AG08396 (cell line): ENCODE measurements around the gene SPAG16.
"Not testable (repeated sequence)": the region's sequence is repeated elsewhere in the genome, so short reads cannot be mapped to it uniquely, and the experiment has no call there.

ENCODE experiments used
- DNase-seq: peaks from one replicate; pipeline ENCODE4 v3.0.0; 2012; ENCODE audit warnings: low spot score, mixed read lengths

The SPAG16 gene

GRCh38 chr2:213408426-213409070, 124.3 kb downstream of the SPAG16 start:
- DNase-seq = not testable (repeated sequence)

- DNase-seq = not testable (repeated sequence)
These were observed 126.4 kb downstream of the SPAG16 start for GRCh38 chr2:213410687-213411086.

- no peak for DNase-seq
These were observed 127.5 kb downstream of the SPAG16 start for GRCh38 chr2:213411582-213412289.

- no peak for DNase-seq
These were observed 130.8 kb downstream of the SPAG16 start for GRCh38 chr2:213415093-213415492.

DNA sequence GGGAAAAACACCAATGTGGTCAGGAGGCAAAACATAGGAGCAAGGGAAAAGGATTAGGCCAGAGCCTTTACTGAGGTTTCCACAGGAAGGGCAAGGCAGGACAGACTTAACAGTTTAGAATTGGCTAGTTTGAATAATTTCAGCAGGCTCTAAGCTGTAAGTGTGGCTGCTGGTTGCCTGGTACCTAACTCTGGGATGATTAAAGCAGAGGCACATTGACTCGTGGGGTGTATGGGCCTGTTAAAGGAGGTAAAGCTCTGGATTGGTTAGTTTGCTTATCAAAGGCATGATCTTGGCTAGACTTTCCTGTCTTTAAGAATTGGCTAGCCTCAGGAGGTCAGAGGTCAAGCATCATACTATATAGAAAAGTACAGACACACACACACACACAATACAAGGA, 132.6 kb downstream of the SPAG16 start:
- no peak for DNase-seq

DNA sequence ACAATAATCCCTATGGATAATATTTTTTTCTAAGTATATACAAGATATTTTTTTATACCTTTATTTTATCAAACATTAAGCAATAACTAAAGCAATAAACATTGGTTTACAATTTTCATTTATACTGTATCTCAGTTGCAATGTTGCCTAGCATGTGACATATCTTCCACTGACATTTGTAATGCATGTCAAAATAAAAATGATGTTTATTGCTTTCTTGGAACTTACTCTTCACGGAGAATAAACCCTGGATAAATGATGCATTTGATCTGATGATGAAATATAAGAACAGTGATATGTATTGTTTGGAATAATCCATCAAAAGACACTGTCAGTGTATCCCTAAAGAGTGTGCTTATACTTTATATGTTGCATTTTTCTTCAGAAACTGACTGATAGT, 135.7 kb downstream of the SPAG16 start:
- DNase-seq = no peak

GRCh38 chr2:213420828-213421385, 136.6 kb downstream of the SPAG16 start:
- no peak for DNase-seq

DNA sequence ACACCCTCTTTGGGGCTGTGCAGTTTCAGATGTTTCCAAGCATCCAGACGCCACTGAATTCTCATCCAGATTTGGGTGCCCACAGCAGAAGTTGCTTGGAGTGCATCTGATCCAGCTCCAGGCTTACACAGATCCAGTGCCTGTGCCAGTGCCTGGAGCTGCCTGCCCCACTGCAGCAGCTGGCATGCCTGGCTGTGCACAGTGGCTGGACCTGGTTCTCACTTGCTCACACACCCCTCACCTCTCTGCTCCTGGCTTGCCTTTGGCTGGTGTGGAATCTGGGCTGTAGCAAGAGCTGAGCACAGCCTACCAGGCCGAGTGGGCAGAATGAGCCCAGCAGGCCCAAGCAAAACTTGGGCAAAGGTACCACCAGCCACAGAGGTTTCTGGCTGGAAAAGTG, 137.9 kb downstream of the SPAG16 start:
- no peak for DNase-seq

DNA sequence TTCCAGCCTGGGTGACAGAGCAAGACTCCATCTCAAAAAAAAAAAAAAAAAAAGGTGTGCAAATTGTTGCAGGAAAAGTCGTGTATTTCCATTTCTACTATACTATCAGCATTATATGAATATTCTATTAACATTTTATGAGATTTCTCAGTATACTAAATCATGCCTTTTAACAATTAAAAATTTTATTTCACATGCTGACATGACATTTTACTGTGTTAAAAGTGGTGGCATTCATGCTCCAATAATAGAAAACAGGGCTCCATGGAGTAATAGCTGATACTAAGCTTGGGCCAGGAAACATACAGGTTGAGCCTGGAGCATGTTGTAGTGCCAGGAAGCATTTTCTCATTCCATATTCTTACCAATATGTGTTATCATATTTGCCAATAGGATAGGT, 141.4 kb downstream of the SPAG16 start:
- no peak for DNase-seq

DNA sequence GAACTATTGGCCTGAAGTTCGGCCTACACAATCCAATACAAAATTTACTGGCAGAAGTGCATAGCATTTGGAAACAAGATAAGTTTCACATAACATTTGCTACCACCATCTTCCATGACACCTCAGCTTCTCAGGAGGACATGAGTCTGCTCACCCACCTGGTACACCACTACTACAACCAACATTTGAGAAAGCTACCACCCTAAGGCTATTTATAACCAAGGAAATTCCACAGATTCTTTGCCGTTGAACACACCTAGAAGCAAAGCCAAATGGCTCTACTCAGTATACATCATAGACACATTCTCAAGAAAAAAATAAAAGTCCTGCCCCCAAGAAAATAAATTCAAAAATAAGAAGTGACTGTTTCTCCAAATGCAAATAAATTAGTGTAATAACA, 145.3 kb downstream of the SPAG16 start:
- DNase-seq = no peak

GRCh38 chr2:213443921-213444320, 159.7 kb downstream of the SPAG16 start:
- DNase-seq = no peak

DNA sequence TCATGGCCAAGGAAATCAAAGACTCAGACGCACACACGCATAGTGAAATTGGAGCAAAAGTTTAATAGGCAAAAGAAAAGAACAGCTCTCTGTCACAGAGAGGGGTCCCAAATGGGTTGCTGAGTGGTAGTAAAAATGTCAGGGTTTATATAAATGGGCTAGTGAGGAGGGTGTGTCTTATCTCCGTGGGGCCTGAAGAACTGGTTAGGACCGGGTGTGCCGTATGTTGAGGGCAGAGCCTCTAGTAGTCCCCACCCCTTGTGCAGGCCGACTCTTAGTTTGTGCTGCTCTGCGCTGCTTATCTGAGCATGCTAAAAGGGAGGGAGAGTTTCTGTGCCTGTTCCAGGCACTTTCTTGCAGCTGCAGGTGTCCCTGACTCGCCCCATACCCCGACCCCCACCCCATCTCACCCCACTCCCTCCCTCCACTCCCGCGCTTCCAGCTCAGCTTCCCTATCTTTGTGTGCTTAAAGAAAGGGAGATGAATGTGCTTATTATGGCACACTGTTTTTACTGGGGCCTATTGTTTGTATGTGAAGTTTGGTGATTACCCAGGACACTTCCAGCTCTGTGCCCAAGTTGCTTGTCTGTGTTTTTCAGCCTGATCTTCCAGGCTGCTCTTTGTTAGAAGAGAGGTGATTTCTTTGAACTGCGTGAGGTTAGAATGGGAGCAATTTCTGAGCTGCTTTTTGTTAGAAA, 167.4 kb downstream of the SPAG16 start:
- DNase-seq = no peak

DNA sequence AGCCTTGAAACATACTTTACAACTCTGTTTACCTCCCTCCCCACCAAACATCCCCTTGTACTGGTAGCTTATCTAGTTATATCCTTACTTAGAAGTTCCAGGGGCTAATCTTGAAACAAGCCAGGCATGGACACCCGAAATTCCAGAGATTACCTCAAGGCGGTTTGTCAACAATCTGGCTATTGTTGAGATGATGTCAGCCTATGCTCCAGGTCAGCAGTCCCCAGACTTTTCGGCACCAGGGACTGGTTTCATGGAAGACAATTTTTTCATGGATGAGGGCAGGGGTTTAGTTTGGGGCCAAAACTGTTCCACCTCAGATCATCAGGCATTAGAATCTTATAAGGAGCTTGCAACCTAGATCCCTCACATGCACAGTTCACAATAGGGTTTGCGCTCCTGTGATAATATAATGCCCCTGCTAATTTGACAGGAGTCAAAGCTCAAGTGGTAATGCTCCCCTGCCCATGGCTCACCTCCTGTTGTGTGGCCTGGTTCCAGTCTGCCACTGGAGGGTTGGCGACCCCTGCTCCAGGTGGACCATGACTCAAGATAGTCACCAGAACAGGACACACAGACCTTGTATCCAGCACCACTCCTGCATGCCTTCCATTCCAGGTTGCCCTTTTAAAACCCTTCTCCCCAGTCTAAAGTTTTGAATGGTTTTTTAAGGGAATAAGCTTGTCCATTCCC, 171.2 kb downstream of the SPAG16 start:
- DNase-seq = no peak

- no peak for DNase-seq
These were observed 191.2 kb downstream of the SPAG16 start for GRCh38 chr2:213475433-213475832.

DNA sequence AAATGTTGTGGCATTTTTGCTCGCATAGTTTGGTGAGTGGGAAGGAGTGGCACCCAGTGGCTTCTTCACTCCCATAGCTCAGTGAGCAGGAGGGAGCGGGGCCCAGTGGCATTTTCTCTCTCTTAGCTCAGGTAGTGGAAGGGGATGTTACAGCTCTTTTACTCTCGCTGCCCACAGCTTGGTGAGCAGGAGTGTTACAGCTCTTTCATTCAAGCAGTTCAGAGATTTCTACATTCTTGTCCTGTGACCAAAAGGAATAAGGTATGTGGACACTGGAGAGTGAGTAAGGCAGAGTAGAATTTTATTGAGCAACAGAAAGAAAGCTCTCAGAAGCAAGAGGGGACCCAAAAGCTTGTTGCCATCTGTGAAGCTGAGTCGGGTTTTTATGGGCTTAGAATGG, 192.4 kb downstream of the SPAG16 start:
- DNase-seq = peak; percentile 7

- DNase-seq = no peak
These were observed 205.8 kb downstream of the SPAG16 start for GRCh38 chr2:213490087-213490486.

GRCh38 chr2:213491376-213491775, 207.1 kb downstream of the SPAG16 start:
- no peak for DNase-seq

DNA sequence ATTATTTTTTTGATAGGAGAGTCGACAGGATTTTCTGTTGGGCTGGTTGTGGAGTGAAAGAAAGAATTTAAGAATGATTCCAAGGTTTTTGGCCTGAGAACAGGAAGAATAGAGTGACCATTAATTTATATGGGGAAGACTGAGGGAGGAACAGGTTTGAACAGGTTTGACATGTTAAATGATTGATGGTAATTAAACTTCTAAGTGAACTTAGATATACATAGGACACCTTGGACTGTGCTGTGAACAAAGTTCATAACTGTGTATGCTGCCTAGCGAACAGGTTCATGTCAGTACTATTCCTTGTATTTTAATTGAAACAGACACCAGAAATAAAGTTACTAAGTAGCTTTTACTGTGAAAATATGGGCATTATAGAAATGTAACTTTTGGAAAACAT, 212.0 kb downstream of the SPAG16 start:
- DNase-seq = no peak

GRCh38 chr2:213500881-213501280, 216.6 kb downstream of the SPAG16 start:
- DNase-seq = no peak

DNA sequence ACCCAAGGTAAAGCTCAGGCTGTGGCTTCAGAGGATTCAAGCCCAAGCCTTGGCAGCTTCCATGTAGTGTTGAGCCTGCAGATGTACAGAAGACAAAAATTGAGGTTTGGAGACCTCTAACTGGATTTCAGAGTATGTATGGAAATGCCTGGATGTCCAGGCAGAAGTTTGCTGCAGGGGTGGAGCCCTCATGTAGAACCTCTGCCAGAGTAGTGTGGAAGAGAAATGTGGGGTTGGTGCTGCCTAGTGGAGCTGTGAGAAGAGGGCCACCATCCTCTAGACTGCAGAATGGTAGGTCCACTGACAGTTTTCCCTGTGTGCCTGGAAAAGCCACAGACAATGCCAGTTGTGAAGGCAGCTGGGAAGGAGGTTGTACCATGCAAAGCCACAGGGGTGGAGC, 239.9 kb downstream of the SPAG16 start:
- DNase-seq = no peak

- DNase-seq = no peak
These were observed 253.3 kb downstream of the SPAG16 start for GRCh38 chr2:213537579-213537978.

- no peak for DNase-seq
These were observed 260.7 kb downstream of the SPAG16 start for GRCh38 chr2:213544940-213545339.
